Amygdala (tissue), 56 donors: ENCODE data around the gene COG2.
A peak's percentile ranks its signal among the peaks of the same experiment; 100 is the strongest.
"Not testable (repeated sequence)": the region's sequence is repeated elsewhere in the genome, so short reads cannot be mapped to it uniquely, and the experiment has no call there.

Source experiments
- DNase-seq, 56 donors: peaks; one replicate each; lab custom pipeline; 2025; lab: John Stamatoyannopoulos, UW

Gene COG2

GRCh38 chr1:230712470-230712942, 70.2 kb downstream of the COG2 start:
- no peak for DNase-seq

- no peak for DNase-seq
Observed at GRCh38 chr1:230713138-230713537, 70.9 kb downstream of the COG2 start.

- no peak for DNase-seq
Observed at GRCh38 chr1:230713547-230713914, 71.2 kb downstream of the COG2 start.

DNA sequence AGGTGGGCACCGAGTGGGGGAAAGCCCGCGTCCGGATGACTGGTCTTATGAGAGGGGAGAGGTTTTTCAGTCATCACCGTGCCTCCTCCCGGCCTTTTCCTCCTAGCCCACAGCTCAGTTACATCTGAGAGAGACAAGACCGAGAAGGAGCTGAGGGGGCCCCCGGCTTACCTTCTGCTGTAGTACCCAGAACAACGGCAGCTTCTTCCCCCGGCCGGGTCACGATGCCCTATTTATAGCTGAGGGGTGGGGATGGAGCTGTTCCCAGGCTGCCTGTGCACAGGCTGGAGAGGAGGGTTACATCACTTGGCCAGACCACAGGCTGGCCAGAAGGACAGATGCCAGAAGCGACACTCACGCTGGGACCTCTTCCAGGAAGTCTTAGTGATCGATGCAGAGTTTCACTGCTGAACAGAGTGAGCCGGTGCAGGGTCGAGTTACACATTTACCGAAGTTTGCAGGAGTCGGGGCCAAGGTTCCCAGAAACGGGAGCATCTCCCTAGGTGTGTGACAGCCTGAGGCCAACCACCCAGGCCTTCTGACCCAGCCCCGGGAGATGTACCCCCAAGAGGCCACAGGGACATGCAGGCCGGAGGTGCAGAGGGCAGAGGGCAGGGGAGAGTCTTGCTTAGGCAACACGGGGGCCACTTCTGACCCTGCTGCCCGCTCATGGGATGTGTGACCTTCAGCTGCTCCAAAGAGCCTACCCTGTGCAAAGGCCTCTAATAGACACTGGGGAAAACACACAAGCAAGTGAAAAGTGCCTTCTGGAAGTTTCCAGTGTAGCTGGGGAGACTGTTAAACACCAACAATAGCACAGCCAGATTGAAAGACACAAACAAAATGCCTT, 71.9 kb downstream of the COG2 start, which contains the start of gene AGT:
AGT (minus strand) TSS at position 208 of the 850 bp plus-strand sequence. CDS start 3,299 bp downstream, outside the sequence.
- peak in 50 of 56 donors; percentile 23 to 92 (median 72) for DNase-seq

- no peak for DNase-seq
Observed at GRCh38 chr1:230715510-230715909, 73.2 kb downstream of the COG2 start.

DNA sequence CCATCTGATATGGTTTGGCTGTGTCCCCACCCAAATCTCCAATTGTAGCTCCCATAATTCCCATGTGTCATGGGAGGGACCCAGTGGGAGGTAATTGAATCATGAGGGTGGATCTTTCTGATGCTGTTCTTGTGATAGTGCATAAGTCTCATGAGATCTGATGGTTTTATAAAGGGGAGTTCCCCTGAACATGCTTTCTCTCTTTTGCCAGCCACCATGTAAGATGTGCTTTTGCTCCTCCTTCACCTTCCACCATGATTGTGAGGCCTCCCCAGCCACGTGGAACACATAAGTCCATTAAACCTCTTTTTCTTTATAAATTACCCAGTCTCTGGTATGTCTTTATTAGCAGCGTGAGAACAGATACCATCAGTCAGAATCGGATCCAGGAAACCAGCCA, 74.2 kb downstream of the COG2 start:
- not testable (repeated sequence) for DNase-seq

- DNase-seq, result no peak
Observed at GRCh38 chr1:230717251-230717650, 75.0 kb downstream of the COG2 start.

GRCh38 chr1:230721849-230722522, 79.7 kb downstream of the COG2 start:
- DNase-seq, result not testable (repeated sequence)

DNA sequence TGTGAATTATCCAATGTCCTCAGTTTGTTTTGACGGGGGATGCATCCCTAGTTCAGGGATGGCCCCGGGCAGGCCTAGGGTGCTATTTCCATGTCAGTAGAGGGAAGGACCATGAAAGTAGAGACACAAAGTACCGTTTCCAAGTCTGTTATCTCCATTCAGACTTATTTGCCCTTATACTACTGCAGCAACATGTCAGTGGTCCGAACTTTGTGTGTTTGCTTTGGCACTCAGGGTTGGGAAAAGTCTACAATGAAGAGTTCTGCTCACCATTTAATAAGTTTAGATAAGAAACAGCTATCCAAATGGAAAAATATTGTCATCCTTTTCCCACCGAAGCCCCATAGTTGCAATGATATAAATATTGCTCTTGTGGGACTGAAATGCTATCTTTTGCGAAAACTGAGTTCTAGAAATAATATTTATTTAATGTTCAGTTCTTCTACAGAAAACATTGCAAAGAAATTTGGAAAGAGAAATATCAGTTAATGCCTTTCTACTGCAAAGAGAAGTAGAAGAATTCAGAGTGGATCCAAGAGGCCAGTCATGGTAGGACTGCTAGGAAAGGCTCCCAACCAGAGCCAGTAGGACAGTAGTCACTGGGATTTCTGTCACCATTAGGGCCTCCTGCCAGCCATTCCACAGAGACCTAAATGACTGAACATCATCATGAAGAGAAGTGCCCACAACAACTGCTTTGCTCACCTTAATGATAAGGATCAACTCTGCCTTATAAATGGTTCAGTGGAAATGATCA, 83.2 kb downstream of the COG2 start:
- DNase-seq, result no peak

GRCh38 chr1:230728710-230729392, 86.6 kb downstream of the COG2 start:
- DNase-seq, result peak in 19 of 56 donors; percentile 21 to 70 (median 53)

DNA sequence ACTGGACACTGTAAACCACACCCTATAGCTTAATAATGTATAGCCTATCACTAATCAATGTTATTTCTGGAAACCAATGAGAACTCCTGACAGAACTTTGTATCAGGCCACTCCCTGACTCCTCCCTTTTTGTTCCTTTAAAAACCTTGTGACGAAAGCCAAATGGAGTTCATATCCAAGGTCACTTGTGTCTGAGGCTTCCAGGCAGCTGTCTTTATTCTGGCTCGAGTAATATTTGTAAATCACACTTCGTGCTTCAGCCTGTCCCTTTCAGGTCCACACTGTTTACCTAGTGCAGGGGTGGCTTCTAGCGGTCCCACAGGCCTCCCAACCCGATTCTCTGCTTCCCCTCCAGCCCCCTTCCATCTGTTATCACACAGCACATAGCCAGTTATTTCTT, 88.7 kb downstream of the COG2 start:
- no peak for DNase-seq

DNA sequence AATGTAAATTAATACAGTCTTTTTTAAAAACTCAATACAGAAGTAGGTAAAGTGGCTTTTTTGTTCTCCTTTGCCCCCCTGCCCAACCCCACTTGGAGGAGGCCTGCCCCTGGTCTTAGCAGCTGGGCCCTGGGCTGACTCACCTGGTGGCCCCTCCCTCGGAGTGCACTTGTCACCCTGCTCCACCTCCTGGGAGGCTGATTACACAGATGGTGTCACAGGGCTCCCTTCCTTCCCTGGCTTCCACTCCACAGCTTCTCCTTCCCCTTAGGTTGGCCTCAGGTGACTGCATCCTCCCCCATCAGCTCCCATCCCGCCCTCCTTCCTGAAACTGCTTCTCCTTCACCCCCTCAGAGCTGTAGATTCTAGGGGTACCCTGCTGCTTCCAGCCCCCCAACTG, 93.2 kb downstream of the COG2 start:
- no peak for DNase-seq

- no peak for DNase-seq
Observed at GRCh38 chr1:230737622-230738262, 95.5 kb downstream of the COG2 start.

GRCh38 chr1:230739564-230740290, 97.4 kb downstream of the COG2 start:
- no peak for DNase-seq
